ENCODE measurements around the gene OLFM1.

GRCh38 chr9:135126451-135127187 lies 39.2 kb downstream of the OLFM1 start:
- TF ChIP-seq POLR2A (IDR thresholded peaks at IDR 0.05) = no peak
- no peak for TF ChIP-seq CTCF (IDR thresholded peaks at IDR 0.05)

Data from right lobe of liver (tissue), 4 donors.